HCT116 (cell line): Measurements from ENCODE around the gene HIPK2. TPM values are rescaled to one million over a fixed set of nuclear protein-coding genes. Genes with fewer than 3 reads are reported as not detected.

Experiments used
- ATAC-seq: fragments of 200-7000 bp; cut with Tn5 transposase; 2 replicates; pipeline ENCODE4 v1.9.1; 2020; ENCODE audit warnings: mild to moderate bottlenecking, moderate library complexity
- BruUV-seq: library from RNA; stranded (reverse); fragments of 400-500 nt; replicated peaks from 2 replicates; lab custom pipeline; 2021; lab: Mats Ljungman, UMichigan
- CTCF ChIA-PET: fragments of 300-600 bp; sonication (Branson Sonifier 250); formaldehyde crosslinking; loops from one replicate; lab custom pipeline; 2021; ENCODE audit warnings: antibody characterized with exemption; lab: Charles Lee
- POLR2A ChIA-PET: fragments of 300-600, 350-600 bp; sonication (Branson Sonifier 250); formaldehyde crosslinking; loops from one replicate; lab custom pipeline; 2021; ENCODE audit warnings: antibody characterized with exemption; lab: Charles Lee
- RAD21 ChIA-PET, 2 experiments: fragments of 300-600 bp; sonication (Branson Sonifier 250); formaldehyde crosslinking; loops; one replicate each; lab custom pipeline; 2023; ENCODE audit warnings: low total read pairs in 2 of 2; ENCODE audit not compliant: uncharacterized antibody in 2 of 2, unreplicated experiment in 2 of 2, low non-redundant PET in 1 of 2; lab: Charles Lee
- DNase-seq: peaks from one replicate; pipeline ENCODE4 v3.0.0-alpha.2; 2010; ENCODE audit warnings: low read depth, low spot score
- H2AFZ ChIP-seq: fragments of 200-600 bp; shearing (Covaris generic), sonication (generic); 2 replicates; pipeline ENCODE4 v1.6.1; 2017; ENCODE audit warnings: low read depth, mixed run types, mixed read lengths, antibody characterized with exemption, low read length; ENCODE audit not compliant: poor library complexity, severe bottlenecking
- H3K27ac ChIP-seq: 2 replicates; pipeline ENCODE4 v1.5.1; 2012; ENCODE audit warnings: low read depth, low read length
- H3K27me3 ChIP-seq: fragments of 200-600 bp; sonication (generic); 2 replicates; pipeline ENCODE4 v1.6.1; 2016; ENCODE audit warnings: mixed run types, low read length, mixed read lengths; ENCODE audit not compliant: insufficient read depth
- H3K36me3 ChIP-seq, 2 experiments: fragments of 200-500 bp in 1 of 2; fragments of 200-600 bp in 1 of 2; sonication (Bioruptor generic) in 1 of 2; sonication (generic) in 1 of 2; 2 replicates each; pipeline versions ENCODE4 v1.5.1 to v1.6.1; 2014 to 2016; ENCODE audit warnings: low read length in 2 of 2, inconsistent platforms in 1 of 2, mixed read lengths in 1 of 2, mixed run types in 1 of 2; ENCODE audit not compliant: insufficient read depth in 2 of 2, control insufficient read depth in 1 of 2
- H3K4me1 ChIP-seq, 2 experiments: fragments of 200-600 bp in 1 of 2; sonication (generic) in 1 of 2; 2 replicates each; pipeline versions ENCODE4 v1.5.1 to v1.6.1; 2012 to 2017; ENCODE audit warnings: low read length in 2 of 2, inconsistent platforms in 1 of 2, mild to moderate bottlenecking in 1 of 2, mixed read lengths in 1 of 2, mixed run types in 1 of 2, moderate library complexity in 1 of 2; ENCODE audit not compliant: insufficient read depth in 2 of 2, control insufficient read depth in 1 of 2
- H3K4me2 ChIP-seq: fragments of 200-600 bp; sonication (generic); 2 replicates; pipeline ENCODE4 v1.6.1; 2017; ENCODE audit warnings: mixed run types, low read length, mixed read lengths
- H3K4me3 ChIP-seq, 2 experiments: fragments of 200-600 bp in 1 of 2; sonication (generic) in 1 of 2; replicated peaks in 1 of 2; 2 replicates each; pipeline ENCODE4 v1.5.1; 2011 to 2016; ENCODE audit warnings: low read length in 2 of 2, control low read depth in 1 of 2, low read depth in 1 of 2, mild to moderate bottlenecking in 1 of 2, mixed read lengths in 1 of 2, mixed run types in 1 of 2
- H3K79me2 ChIP-seq: fragments of 200-600 bp; sonication (generic); 2 replicates; pipeline ENCODE4 v1.6.1; 2017; ENCODE audit warnings: mild to moderate bottlenecking, mixed run types, low read length, moderate library complexity, mixed read lengths; ENCODE audit not compliant: insufficient read depth
- H3K9ac ChIP-seq: fragments of 200-600 bp; sonication (generic); 2 replicates; pipeline ENCODE4 v1.6.1; 2016; ENCODE audit warnings: low read length, mixed read lengths
- H3K9me2 ChIP-seq: fragments of 200-600 bp; sonication (generic), shearing (Covaris generic); 2 replicates; pipeline ENCODE4 v1.6.1; 2017; ENCODE audit warnings: mixed run types, mild to moderate bottlenecking, moderate library complexity; ENCODE audit not compliant: insufficient read depth
- H3K9me3 ChIP-seq, 2 experiments: fragments of 200-500 bp in 1 of 2; fragments of 200-600 bp in 1 of 2; sonication (Bioruptor generic) in 1 of 2; sonication (generic) in 1 of 2; 2 replicates each; pipeline ENCODE4 v1.6.1; 2014 to 2017; ENCODE audit warnings: low read length in 2 of 2, mixed read lengths in 2 of 2, inconsistent platforms in 1 of 2, low read depth in 1 of 2, mild to moderate bottlenecking in 1 of 2, mixed run types in 1 of 2, moderate library complexity in 1 of 2; ENCODE audit not compliant: control insufficient read depth in 1 of 2, insufficient read depth in 1 of 2
- H4K20me1 ChIP-seq: fragments of 200-600 bp; sonication (generic), shearing (Covaris generic); 2 replicates; pipeline ENCODE4 v1.6.1; 2017; ENCODE audit warnings: mixed run types, mild to moderate bottlenecking, moderate library complexity; ENCODE audit not compliant: insufficient read depth
- ATF3 ChIP-seq: IDR thresholded peaks from 2 replicates; pipeline ENCODE4 v1.6.1; 2012
- ELF1 ChIP-seq: IDR thresholded peaks from 2 replicates; pipeline ENCODE4 v1.6.1; 2012; ENCODE audit warnings: low read depth, borderline replicate concordance
- RAD21 ChIP-seq: IDR thresholded peaks from 2 replicates; pipeline ENCODE4 v1.6.1; 2012; ENCODE audit warnings: low read depth, mild to moderate bottlenecking
- SIN3A ChIP-seq: IDR thresholded peaks from 2 replicates; pipeline ENCODE4 v1.6.1; 2012; ENCODE audit warnings: low read depth
- SRF ChIP-seq: IDR thresholded peaks from 2 replicates; pipeline ENCODE4 v1.6.1; 2012; ENCODE audit warnings: low read depth
- TCF7L2 ChIP-seq: IDR thresholded peaks from 2 replicates; pipeline ENCODE4 v1.7.0; 2011; ENCODE audit warnings: borderline replicate concordance, inconsistent platforms; ENCODE audit not compliant: insufficient read depth, insufficient read length; ENCODE audit errors: extremely low read depth
- ZFX ChIP-seq: fragments of 450-650 bp; IDR thresholded peaks from 2 replicates; pipeline ENCODE4 v1.6.1; 2017
- intact Hi-C: fragments of 100-400 bp; cut with micrococcal nuclease; formaldehyde crosslinking; loops from 2 replicates; pipeline ENCODE4 v1.10.0; 2022
- total RNA-seq: library from RNA; stranded (reverse); gene quantifications from one replicate; pipeline ENCODE4 v1.2.1, GENCODE V29; 2021; ENCODE audit not compliant: unreplicated experiment
- TF ChIP-seq, protein P1 (sequence below): IDR thresholded peaks from 2 replicates; pipeline ENCODE4 v1.6.1; 2012

The HIPK2 gene
- total RNA-seq, 1 experiment from 2014 or later, result 49.5 TPM

- Histone ChIP-seq H3K4me2 (no peak overlapping the region), H3K4me1 (no peaks in the 10 kb centered on the region), H3K9me3 (no peaks in the 10 kb centered on the region), H3K27ac (no peak overlapping the region), H3K36me3 (no peaks in the 10 kb centered on the region; a peak in 1 of 4 replicates), H2AFZ (no peak overlapping the region), H3K79me2 (no peaks in the 10 kb centered on the region), H3K4me3 (no peak overlapping the region), H3K9me2 (no peaks in the 10 kb centered on the region), H3K9ac (no peak overlapping the region), H4K20me1 (no peaks in the 10 kb centered on the region), H3K27me3 (no peaks in the 10 kb centered on the region)
- RAD21 ChIA-PET, result no interaction called here
- CTCF ChIA-PET, result no interaction called here
- BruUV-seq, result no TSS peak
- intact Hi-C loops, result no loop called here
- TF ChIP-seq TCF7L2 (no peak), ELF1 (no peak), RAD21 (peak; percentile 49; the same call in 1 of the 2 replicates), SRF (no peak)
- DNase-seq (no peak), ATAC-seq (no peak)
- POLR2A ChIA-PET, result interaction anchor here (0.6 kb wide), 1 partner anchor 41 kb away, joined by 3 read pairs; no protein-coding TSS in a partner anchor
Measured at GRCh38 chr7:139570119-139570518, 207.7 kb downstream of the HIPK2 start.

DNA sequence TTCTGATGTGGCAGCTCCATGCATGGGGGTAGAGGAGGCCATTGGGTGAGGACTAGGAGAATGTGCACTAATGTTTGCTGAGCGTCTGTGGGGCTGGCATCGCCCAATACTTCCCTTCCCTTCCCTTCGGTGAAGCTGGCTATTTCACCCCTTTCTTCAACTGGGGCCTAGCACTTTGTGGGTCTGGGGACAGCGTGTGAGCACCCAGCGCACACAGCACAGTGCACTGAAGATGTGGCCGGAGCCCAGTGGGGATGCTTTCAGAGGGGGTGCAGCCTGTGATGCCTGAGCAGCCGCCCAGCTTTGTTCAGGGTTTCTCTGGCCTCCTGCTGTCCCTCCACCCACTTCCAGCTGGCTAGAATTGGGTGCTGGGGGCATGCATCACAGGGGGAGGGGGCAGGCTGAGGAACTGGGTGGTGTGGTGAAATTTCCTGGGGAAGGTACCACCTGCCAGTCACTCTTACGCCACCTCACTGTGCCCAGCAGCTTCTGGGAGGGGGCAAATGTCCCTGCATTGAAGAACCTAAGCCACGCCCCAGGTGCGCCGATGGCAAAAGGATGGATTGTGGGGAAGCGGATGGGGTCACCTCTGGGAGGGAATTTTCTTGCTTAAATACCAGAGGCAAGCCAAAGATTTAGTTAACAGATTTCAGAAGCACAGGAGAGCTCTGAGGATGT, 208.8 kb downstream of the HIPK2 start:
- Histone ChIP-seq H2AFZ (no peak overlapping the region), H3K4me1 (no peaks in the 10 kb centered on the region), H3K79me2 (no peaks in the 10 kb centered on the region), H3K27me3 (no peaks in the 10 kb centered on the region), H3K4me3 (no peak overlapping the region), H3K36me3 (no peaks in the 10 kb centered on the region; a peak in 1 of 4 replicates), H3K4me2 (no peak overlapping the region), H3K27ac (no peak overlapping the region), H3K9me3 (no peaks in the 10 kb centered on the region), H4K20me1 (no peaks in the 10 kb centered on the region), H3K9me2 (no peaks in the 10 kb centered on the region), H3K9ac (no peak overlapping the region)
- no peak for TF ChIP-seq SIN3A
- no peak for TF ChIP-seq RAD21
- TF ChIP-seq ZFX, result no peak
- TF ChIP-seq, protein P1, sequence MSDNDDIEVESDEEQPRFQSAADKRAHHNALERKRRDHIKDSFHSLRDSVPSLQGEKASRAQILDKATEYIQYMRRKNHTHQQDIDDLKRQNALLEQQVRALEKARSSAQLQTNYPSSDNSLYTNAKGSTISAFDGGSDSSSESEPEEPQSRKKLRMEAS, result no peak
- TF ChIP-seq ATF3, result no peak
- no peak for ATAC-seq
- CTCF ChIA-PET, result no interaction called here
- no peak for DNase-seq
- no TSS peak for BruUV-seq
- POLR2A ChIA-PET, result no interaction called here
- RAD21 ChIA-PET, result no interaction called here
- intact Hi-C loops, result no loop called here
